Activated T-cell treated with anti-CD3 and anti-CD28 coated beads, Interleukin-2, amount 50 U/mL, for 48 hours (primary cell): ENCODE results near the gene GPR37L1.
"Not testable (repeated sequence)": the region's sequence is repeated elsewhere in the genome, so short reads cannot be mapped to it uniquely, and the experiment has no call there.

Experiments used
- DNase-seq, 2 experiments: peaks; one replicate each; pipeline ENCODE4 v3.0.0-alpha.2; 2020

Gene GPR37L1

GRCh38 chr1:202171292-202172014, 48.7 kb downstream of the GPR37L1 start:
- DNase-seq = no peak

- no peak for DNase-seq
Observed at GRCh38 chr1:202172015-202172355, 49.3 kb downstream of the GPR37L1 start.

GRCh38 chr1:202173993-202174392, 51.3 kb downstream of the GPR37L1 start:
- DNase-seq = no peak

GRCh38 chr1:202176949-202177927, 54.5 kb downstream of the GPR37L1 start:
- DNase-seq = no peak

- no peak for DNase-seq
Observed at GRCh38 chr1:202179828-202180750, 57.4 kb downstream of the GPR37L1 start.

GRCh38 chr1:202180751-202181139, 58.0 kb downstream of the GPR37L1 start:
- DNase-seq = not testable (repeated sequence)

DNA sequence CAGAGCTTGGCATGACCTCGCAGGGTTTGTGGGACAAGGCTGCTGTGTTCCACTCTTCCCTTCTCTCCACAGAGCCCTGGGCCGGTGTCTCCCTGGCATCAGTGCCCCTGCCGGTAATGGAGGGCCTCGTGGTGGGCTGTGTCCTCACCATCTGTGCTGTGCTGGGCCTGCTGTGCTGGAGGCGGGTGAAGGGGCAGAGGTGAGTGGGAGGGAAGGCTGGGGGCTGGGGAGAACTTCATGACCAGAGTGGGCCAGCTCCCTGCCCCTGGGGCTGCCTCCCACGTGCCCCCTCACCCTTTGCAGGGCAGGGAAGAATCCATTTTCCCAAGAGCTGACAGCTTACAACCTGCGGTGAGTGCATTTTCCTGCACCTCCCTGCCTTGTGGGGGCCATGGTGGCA, 58.9 kb downstream of the GPR37L1 start:
- no peak for DNase-seq

- DNase-seq = no peak
Observed at GRCh38 chr1:202182040-202182877, 59.5 kb downstream of the GPR37L1 start.
